Measurements from ENCODE around the gene UBE2L6. TPM values are rescaled to one million over a fixed set of nuclear protein-coding genes. Genes with fewer than 3 reads are reported as not detected.

The UBE2L6 gene
- total RNA-seq, 1 experiment from 2014 or later: 17.3 TPM

DNA sequence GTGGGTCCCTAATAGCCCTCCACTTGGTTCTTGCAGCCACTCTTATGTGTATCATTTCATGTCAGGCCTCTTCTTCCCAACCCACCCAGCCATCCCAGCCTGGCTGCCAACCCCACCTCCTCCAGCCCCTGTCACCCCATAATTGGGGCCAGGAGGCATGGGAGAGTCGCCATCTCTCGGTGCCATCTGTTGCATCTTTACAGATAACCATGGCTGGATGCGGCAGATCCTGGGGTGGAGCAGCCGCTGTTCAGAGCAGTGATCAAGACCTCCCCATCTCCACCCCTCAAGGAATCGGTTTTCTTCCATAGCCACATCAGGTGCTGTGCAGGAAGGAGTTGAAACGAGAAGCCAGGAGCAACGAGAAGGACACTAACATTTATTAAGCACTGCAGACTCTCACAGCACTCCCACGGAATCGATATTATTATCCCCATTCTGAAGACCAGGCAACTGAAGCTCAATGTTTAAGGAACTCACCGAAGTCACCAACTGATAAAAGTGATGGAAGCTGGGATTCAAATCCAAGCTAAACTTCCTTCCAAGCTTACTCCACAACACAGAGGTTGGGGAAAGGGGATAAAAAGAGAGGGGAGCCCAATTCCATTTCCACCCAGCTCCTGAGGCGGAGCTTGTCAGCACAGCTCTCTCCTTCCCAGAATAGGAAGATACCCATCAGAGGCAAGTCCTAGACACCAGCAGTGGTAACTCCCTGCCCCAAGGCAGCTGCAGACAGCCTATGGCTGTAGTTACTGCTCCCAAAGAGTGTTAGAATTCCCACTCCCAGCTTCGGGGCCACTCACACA, 54.6 kb downstream of the UBE2L6 start:
- H3K4me3 ChIP-seq: no peak overlapping the region
- H3K27me3 ChIP-seq (replicated peaks): no peaks in the 10 kb centered on the region
- no peak for DNase-seq (ENCODE audit: low read depth in 1 of 2, low spot score in 2 of 2)
- H3K4me1 ChIP-seq (replicated peaks): peaks cover 13% of the 10 kb centered on the region
- H3K36me3 ChIP-seq: 0 out of 2 replicates have a peak, but pooled peaks cover 6% of the 10 kb centered on the region
- H3K9me3 ChIP-seq (replicated peaks): 0 out of 2 replicates have a peak, but pooled peaks cover 2% of the 10 kb centered on the region
- no peak overlapping the region for H3K27ac ChIP-seq

GRCh38 chr11:57511741-57512430, 55.6 kb downstream of the UBE2L6 start:
- H3K4me3 ChIP-seq: no peak overlapping the region
- no peaks in the 10 kb centered on the region for H3K27me3 ChIP-seq (replicated peaks)
- 0 out of 2 replicates have a peak, but pooled peaks cover 6% of the 10 kb centered on the region for H3K36me3 ChIP-seq
- H3K4me1 ChIP-seq (replicated peaks): peaks cover 13% of the 10 kb centered on the region
- H3K27ac ChIP-seq: no peak overlapping the region
- no peak for DNase-seq (ENCODE audit: low read depth in 1 of 2, low spot score in 2 of 2)
- H3K9me3 ChIP-seq (replicated peaks): 0 out of 2 replicates have a peak, but pooled peaks cover 2% of the 10 kb centered on the region

DNA sequence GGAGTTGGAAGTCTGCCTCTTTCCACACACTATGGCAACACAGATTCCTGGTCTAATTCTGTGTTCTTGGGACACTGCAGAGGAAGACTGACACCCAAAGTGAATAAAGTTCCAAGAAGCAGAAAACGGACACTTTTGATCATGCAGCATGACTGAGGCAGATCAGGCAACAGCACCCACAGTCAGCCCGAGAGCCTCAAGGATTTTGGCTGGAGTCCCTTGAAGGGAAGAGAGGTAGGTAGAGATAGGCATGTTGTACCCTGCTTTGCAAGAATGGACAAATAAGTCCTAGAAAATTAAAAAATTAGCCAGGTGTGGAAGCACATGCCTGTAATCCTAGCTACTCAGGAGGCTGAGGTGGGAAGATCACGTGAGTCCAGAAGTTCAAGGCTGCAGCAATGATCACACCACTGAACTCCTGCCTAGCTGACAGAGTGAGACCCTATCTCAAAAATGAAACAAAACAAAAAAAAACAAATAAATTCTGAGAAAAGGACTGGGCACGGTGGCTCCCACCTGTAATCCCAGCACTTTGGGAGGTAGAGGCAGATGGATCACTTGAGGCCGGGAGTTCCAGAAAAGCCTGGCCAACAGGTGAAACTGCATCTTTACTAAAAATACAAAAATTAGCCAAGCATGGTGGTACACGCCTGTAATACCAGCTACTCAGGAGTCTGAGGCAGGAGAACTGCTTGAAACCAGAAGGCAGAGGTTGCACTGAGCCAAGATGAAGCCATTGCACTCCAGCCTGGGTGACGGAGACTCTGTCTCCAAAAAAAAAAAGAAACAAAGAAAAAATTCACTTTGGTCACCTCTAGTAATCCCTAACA, 58.9 kb downstream of the UBE2L6 start:
- Histone ChIP-seq H3K9me3 (replicated peaks) (no peaks in the 10 kb centered on the region), H3K36me3 (no peaks in the 10 kb centered on the region), H3K27ac (no peak overlapping the region), H3K4me3 (no peak overlapping the region), H3K4me1 (replicated peaks) (no peaks in the 10 kb centered on the region), H3K27me3 (replicated peaks) (no peaks in the 10 kb centered on the region)
- DNase-seq (ENCODE audit: low read depth in 1 of 2, low spot score in 2 of 2): no peak

DNA sequence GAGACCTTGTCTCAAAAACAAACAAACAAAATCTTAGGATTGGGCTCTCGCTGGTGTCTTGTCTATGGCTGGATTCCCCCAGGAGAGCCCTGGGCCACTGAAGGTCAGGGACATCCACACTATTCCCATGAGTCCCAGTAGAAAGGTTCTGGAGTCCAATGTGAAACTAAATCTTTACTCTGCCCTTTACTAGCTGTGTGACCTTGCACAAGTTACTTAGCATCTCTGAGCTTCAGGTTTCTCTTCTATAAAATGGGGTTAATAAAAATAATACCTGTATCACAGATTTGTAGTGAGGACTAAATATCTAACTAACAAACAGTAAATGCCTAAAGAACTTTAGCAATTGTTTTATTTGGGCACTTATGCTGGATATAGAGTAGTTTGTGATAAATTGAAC, 61.0 kb downstream of the UBE2L6 start:
- Histone ChIP-seq H3K4me1 (replicated peaks) (no peaks in the 10 kb centered on the region), H3K27ac (no peak overlapping the region), H3K9me3 (replicated peaks) (no peaks in the 10 kb centered on the region), H3K36me3 (no peaks in the 10 kb centered on the region), H3K27me3 (replicated peaks) (no peaks in the 10 kb centered on the region), H3K4me3 (no peak overlapping the region)
- no peak for DNase-seq (ENCODE audit: low read depth in 1 of 2, low spot score in 2 of 2)

- Histone ChIP-seq H3K9me3 (replicated peaks) (no peaks in the 10 kb centered on the region), H3K36me3 (no peaks in the 10 kb centered on the region), H3K4me3 (no peak overlapping the region), H3K27ac (no peak overlapping the region), H3K4me1 (replicated peaks) (peaks cover 7% of the 10 kb centered on the region), H3K27me3 (replicated peaks) (no peaks in the 10 kb centered on the region)
- DNase-seq (ENCODE audit: low read depth in 1 of 2, low spot score in 2 of 2): no peak
Measured at GRCh38 chr11:57504511-57504910, 63.0 kb downstream of the UBE2L6 start.

DNA sequence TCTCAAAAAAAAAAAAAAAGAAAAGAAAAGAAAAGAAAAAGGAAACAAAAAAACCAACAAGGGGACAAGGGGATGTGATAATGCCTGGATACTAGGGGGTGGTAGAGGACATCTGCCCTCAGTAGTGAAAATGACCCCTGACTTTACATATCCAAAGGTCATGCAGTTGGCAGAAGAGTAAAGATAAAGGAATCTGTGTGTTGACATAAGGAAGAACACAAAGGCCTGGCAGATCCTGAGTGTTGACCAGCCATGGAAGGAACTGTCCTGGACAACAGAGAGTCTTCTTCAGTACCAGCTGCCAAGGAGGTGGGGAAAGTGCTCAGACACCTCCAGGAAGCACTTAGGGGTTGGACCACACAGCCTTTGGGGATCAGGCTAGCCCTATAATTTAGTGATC, 64.6 kb downstream of the UBE2L6 start:
- no peak overlapping the region for H3K27ac ChIP-seq
- H3K27me3 ChIP-seq (replicated peaks): no peaks in the 10 kb centered on the region
- H3K9me3 ChIP-seq (replicated peaks): no peaks in the 10 kb centered on the region
- no peaks in the 10 kb centered on the region for H3K36me3 ChIP-seq
- H3K4me3 ChIP-seq: no peak overlapping the region
- H3K4me1 ChIP-seq (replicated peaks): peaks cover 10% of the 10 kb centered on the region
- DNase-seq (ENCODE audit: low read depth in 1 of 2, low spot score in 2 of 2): no peak

GRCh38 chr11:57502376-57502775, 65.1 kb downstream of the UBE2L6 start:
- H3K27me3 ChIP-seq (replicated peaks): no peaks in the 10 kb centered on the region
- DNase-seq (ENCODE audit: low read depth in 1 of 2, low spot score in 2 of 2): no peak
- H3K4me1 ChIP-seq (replicated peaks): peaks cover 10% of the 10 kb centered on the region
- no peak overlapping the region for H3K4me3 ChIP-seq
- no peaks in the 10 kb centered on the region for H3K36me3 ChIP-seq
- H3K9me3 ChIP-seq (replicated peaks): no peaks in the 10 kb centered on the region
- no peak overlapping the region for H3K27ac ChIP-seq

- Histone ChIP-seq H3K4me1 (replicated peaks) (peaks cover 10% of the 10 kb centered on the region), H3K36me3 (no peaks in the 10 kb centered on the region), H3K9me3 (replicated peaks) (no peaks in the 10 kb centered on the region), H3K4me3 (no peak overlapping the region), H3K27ac (no peak overlapping the region), H3K27me3 (replicated peaks) (no peaks in the 10 kb centered on the region)
- DNase-seq (ENCODE audit: low read depth in 1 of 2, low spot score in 2 of 2): no peak
Measured at GRCh38 chr11:57501953-57502352, 65.5 kb downstream of the UBE2L6 start.

Other genes with a start within 250 kb of the UBE2L6 start
- gene TNKS1BP1, start 242.7 kb downstream of the UBE2L6 start, total RNA-seq (2014; rRNA removed; shearing (Covaris generic)): 27.1 and 32.1 TPM in 2 replicates
- 133 and 186 TPM in 2 replicates for gene SSRP1, start 231.8 kb downstream of the UBE2L6 start, total RNA-seq (2014; rRNA removed; shearing (Covaris generic))
- gene P2RX3, start 229.3 kb downstream of the UBE2L6 start, total RNA-seq (2014; rRNA removed; shearing (Covaris generic)): not detected in 2 replicates
- gene PRG3, start 186.5 kb downstream of the UBE2L6 start, total RNA-seq (2014; rRNA removed; shearing (Covaris generic)): not detected in 2 replicates
- gene PRG2, start 177.0 kb downstream of the UBE2L6 start, total RNA-seq (2014; rRNA removed; shearing (Covaris generic)): not detected in 2 replicates
- 49.5 and 62.2 TPM in 2 replicates for gene SLC43A3, start 140.6 kb downstream of the UBE2L6 start, total RNA-seq (2014; rRNA removed; shearing (Covaris generic))
- gene RTN4RL2, start 107.1 kb downstream of the UBE2L6 start, total RNA-seq (2014; rRNA removed; shearing (Covaris generic)): not detected in 2 replicates
- 6.0 and 6.4 TPM in 2 replicates for gene SLC43A1, start 52.0 kb downstream of the UBE2L6 start, total RNA-seq (2014; rRNA removed; shearing (Covaris generic))
- gene TIMM10, start 36.9 kb downstream of the UBE2L6 start, total RNA-seq (2014; rRNA removed; shearing (Covaris generic)): 105 and 157 TPM in 2 replicates
- gene SMTNL1, start 30.1 kb downstream of the UBE2L6 start, total RNA-seq (2014; rRNA removed; shearing (Covaris generic)): not detected in 2 replicates
- not detected in 2 replicates for gene SERPING1, start 30.0 kb upstream of the UBE2L6 start, total RNA-seq (2014; rRNA removed; shearing (Covaris generic))
- not detected in 2 replicates for gene YPEL4, start 82.2 kb upstream of the UBE2L6 start, total RNA-seq (2014; rRNA removed; shearing (Covaris generic))
- gene CLP1, start 90.1 kb upstream of the UBE2L6 start, total RNA-seq (2014; rRNA removed; shearing (Covaris generic)): 16.6 and 24.1 TPM in 2 replicates
- 26.8 and 42.0 TPM in 2 replicates for gene ZDHHC5, start 100.4 kb upstream of the UBE2L6 start, total RNA-seq (2014; rRNA removed; shearing (Covaris generic))
- 26.0 and 32.5 TPM in 2 replicates for gene MED19, start 144.5 kb upstream of the UBE2L6 start, total RNA-seq (2014; rRNA removed; shearing (Covaris generic))
- 76.7 and 132 TPM in 2 replicates for gene TMX2, start 144.9 kb upstream of the UBE2L6 start, total RNA-seq (2014; rRNA removed; shearing (Covaris generic))
- gene SELENOH, start 173.8 kb upstream of the UBE2L6 start, total RNA-seq (2014; rRNA removed; shearing (Covaris generic)): 234 and 322 TPM in 2 replicates
- not detected in 2 replicates for gene BTBD18, start 184.1 kb upstream of the UBE2L6 start, total RNA-seq (2014; rRNA removed; shearing (Covaris generic))
- 106 and 128 TPM in 2 replicates for gene CTNND1, start 194.1 kb upstream of the UBE2L6 start, total RNA-seq (2014; rRNA removed; shearing (Covaris generic))